ENCODE data around the gene PICK1.

PICK1 gene

GRCh38 chr22:38016182-38017151, 40.7 kb upstream of the PICK1 start:
- TF ChIP-seq TAF1 (IDR thresholded peaks at IDR 0.05; ENCODE audit: borderline replicate concordance, insufficient read depth, low read length): no peak
- no peak for TF ChIP-seq SIN3A (IDR thresholded peaks at IDR 0.05; ENCODE audit: borderline replicate concordance, insufficient read depth, low read length)
- TF ChIP-seq FOXP2 (optimal IDR thresholded peaks at IDR 0.05; ENCODE audit: borderline replicate concordance, extremely low read depth, extremely low read length, insufficient read depth): no peak
- TF ChIP-seq POLR2AphosphoS5 (IDR thresholded peaks at IDR 0.05; ENCODE audit: low read depth, low read length): no peak
- TF ChIP-seq REST (IDR thresholded peaks at IDR 0.05; ENCODE audit: insufficient read depth in 1 of 2, low read depth in 2 of 2, low read length in 2 of 2): no peak

- TF ChIP-seq FOXP2 (optimal IDR thresholded peaks at IDR 0.05; ENCODE audit: borderline replicate concordance, extremely low read depth, extremely low read length, insufficient read depth) (no peak), REST (IDR thresholded peaks at IDR 0.05; ENCODE audit: insufficient read depth in 1 of 2, low read depth in 2 of 2, low read length in 2 of 2) (no peak), POLR2AphosphoS5 (IDR thresholded peaks at IDR 0.05; ENCODE audit: low read depth, low read length) (no peak)
Measured at GRCh38 chr22:38017272-38017920, 39.8 kb upstream of the PICK1 start.

- TF ChIP-seq REST (IDR thresholded peaks at IDR 0.05; ENCODE audit: insufficient read depth in 1 of 2, low read depth in 2 of 2, low read length in 2 of 2): no peak
- no peak for TF ChIP-seq SIN3A (IDR thresholded peaks at IDR 0.05; ENCODE audit: borderline replicate concordance, insufficient read depth, low read length)
- no peak for TF ChIP-seq POLR2AphosphoS5 (IDR thresholded peaks at IDR 0.05; ENCODE audit: low read depth, low read length)
- TF ChIP-seq TAF1 (IDR thresholded peaks at IDR 0.05; ENCODE audit: borderline replicate concordance, insufficient read depth, low read length): no peak
- TF ChIP-seq FOXP2 (optimal IDR thresholded peaks at IDR 0.05; ENCODE audit: borderline replicate concordance, extremely low read depth, extremely low read length, insufficient read depth): no peak
Measured at GRCh38 chr22:38017939-38018885, 39.0 kb upstream of the PICK1 start.

- TF ChIP-seq POLR2AphosphoS5 (IDR thresholded peaks at IDR 0.05; ENCODE audit: low read depth, low read length): no peak
- TF ChIP-seq REST (IDR thresholded peaks at IDR 0.05; ENCODE audit: insufficient read depth in 1 of 2, low read depth in 2 of 2, low read length in 2 of 2): no peak
- TF ChIP-seq TAF1 (IDR thresholded peaks at IDR 0.05; ENCODE audit: borderline replicate concordance, insufficient read depth, low read length): no peak
- TF ChIP-seq FOXP2 (optimal IDR thresholded peaks at IDR 0.05; ENCODE audit: borderline replicate concordance, extremely low read depth, extremely low read length, insufficient read depth): no peak
- no peak for TF ChIP-seq SIN3A (IDR thresholded peaks at IDR 0.05; ENCODE audit: borderline replicate concordance, insufficient read depth, low read length)
Measured at GRCh38 chr22:38018938-38019827, 38.0 kb upstream of the PICK1 start.
